ENCODE data around the gene AHDC1.
"Not testable (repeated sequence)": the region's sequence is repeated elsewhere in the genome, so short reads cannot be mapped to it uniquely, and the experiment has no call there.

AHDC1 gene

DNA sequence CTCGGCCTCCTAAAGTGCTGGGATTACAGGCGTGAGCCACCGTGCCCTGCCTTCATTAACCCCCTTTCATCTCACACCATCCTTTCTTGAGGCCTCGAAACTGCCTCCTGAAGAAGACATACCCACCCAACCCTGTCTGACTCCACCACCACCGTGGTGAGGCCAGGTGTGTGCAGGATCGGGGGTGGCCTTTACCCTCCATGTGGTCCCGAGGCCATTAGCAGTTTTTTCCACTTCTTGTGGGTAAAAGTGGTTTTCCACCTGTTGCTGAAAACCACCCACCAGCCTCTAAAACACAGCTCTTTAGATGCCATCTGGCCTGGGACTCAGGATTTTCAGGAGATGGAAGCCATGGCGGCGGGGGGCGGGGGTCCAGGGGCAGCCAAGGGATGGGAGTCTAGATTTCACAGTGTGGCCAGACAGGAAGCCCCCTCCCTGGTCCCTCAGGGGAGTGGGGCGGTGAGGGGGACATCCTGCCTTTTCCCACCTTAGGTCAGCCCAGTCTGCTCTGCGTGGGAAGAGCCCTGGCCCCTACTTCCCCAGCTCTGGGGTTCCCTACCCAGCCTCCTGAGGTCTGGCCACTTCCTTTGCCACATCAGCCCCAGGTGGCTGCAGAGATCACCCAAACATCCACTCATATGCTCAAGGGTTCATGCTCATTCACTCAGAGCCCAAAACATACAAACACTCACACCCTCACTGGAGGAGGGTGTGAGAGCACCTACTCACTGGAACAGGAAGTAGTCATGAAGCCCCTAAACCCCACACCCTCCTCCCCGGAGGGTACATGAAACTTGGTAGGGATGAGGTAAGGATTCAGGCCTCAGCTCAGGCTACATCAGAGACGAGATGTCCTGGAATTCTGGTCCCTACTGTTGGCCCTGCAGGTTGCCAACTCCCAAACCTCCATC lies 28.7 kb upstream of the AHDC1 start:
- peak; percentile 43 to 45 for DNase-seq

- DNase-seq = peak in 1 of 2 donors; percentile 49
Measured at GRCh38 chr1:27630859-27631491, 27.0 kb upstream of the AHDC1 start.

DNA sequence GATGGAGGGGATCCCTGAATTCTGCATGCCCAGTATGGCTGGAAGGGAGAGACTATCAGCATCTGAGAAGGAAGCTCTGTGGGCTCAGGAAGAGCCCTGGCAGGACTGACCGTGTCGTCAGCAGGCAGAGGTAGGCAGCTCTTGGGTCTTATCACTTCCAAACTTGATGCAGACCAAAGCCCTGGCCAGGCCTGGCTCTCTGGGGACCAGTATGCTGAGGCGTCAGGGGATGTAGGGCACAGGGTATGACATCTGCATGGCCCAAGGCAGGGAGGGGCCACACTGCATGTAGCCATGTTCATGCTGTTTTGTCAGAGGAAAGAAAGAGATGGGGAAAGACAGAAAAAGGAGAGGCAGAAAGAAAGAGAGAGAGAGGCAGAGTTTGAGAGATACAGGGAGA lies 24.8 kb upstream of the AHDC1 start:
- DNase-seq = no peak

DNA sequence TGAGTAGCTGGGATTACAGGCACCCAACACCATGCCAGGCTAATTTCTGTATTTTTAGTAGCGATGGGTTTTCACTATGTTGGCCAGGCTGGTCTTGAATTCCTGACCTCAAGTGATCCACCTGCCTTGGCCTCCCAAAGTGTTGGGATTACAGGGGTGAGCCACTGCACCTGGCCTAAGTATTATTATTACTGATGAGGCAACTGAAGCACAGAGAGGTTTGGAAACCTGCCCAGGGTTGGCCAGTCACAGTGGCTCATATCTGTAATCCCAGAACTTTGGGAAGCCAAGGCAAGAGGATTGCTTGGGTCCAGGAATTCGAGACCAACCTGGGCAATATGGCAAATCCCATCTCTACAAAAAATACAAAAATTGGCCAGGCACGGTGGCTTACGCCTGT lies 23.8 kb upstream of the AHDC1 start:
- not testable (repeated sequence) for DNase-seq

DNA sequence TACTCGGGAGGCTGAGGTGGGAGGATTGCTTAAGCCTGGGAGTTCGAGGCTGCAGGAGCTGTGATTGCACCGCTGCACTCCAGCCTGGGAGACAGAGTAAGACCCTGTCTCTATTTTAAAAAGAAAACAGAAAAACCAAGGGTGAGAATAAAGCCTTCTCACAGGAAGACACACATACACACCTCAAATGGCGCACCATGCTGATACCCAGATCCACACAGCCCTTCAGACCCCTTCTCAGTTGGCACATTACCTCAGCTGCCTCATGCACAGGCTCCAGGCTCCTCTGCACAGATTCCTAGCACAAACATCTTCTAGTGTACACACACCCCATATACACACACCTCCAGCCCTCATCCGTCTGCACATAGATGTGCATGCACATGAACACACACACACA lies 23.1 kb upstream of the AHDC1 start:
- no peak for DNase-seq

- DNase-seq = peak in 1 of 2 donors; percentile 80
Measured at GRCh38 chr1:27626031-27626935, 22.3 kb upstream of the AHDC1 start.

- DNase-seq = no peak
Measured at GRCh38 chr1:27624467-27625178, 20.7 kb upstream of the AHDC1 start.

DNA sequence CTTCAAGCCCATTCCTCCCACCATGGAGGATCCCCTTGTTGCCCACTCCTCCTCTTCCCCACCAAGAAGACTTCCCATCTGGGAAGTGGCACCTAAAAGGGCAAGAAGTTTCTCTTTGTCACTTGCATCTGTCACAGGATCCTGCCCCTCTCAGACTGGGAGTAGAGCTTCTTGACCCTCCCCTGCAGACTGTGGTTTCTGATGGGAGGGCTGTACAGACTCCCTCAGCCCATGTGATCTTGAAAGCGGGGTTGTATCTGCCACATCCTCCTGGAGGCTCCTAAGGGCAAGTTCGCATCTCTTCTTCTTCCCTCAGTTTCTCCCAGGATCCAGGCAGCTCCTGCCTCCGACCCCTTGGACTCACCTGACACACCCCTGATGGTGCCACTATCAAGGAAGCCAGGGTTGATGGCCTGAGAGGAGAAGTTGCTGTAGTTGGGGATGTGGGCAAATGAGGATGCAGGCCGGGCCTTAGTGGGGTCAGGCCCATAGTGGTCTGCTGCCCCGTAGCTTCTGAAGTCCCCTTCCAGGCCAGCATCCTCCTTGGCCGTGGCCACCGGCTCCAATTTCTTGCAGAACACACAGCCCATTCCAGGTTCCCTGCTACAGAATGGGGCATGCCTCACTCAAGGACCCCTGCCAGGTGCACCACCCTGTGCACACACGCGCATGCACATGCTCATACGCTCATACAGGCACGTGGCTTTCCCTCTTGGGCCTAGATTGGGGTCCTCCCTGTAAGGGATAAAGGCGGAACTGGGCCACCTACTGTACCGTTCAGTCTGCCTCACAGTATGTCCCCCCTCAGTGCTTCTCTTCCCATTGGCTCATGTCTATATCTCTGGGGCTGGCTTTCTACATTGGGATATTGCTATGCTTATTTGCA lies 19.6 kb upstream of the AHDC1 start:
- no peak for DNase-seq

- DNase-seq = no peak
Measured at GRCh38 chr1:27622828-27623227, 18.9 kb upstream of the AHDC1 start.

GRCh38 chr1:27621051-27621920 lies 17.3 kb upstream of the AHDC1 start:
- no peak for DNase-seq

DNA sequence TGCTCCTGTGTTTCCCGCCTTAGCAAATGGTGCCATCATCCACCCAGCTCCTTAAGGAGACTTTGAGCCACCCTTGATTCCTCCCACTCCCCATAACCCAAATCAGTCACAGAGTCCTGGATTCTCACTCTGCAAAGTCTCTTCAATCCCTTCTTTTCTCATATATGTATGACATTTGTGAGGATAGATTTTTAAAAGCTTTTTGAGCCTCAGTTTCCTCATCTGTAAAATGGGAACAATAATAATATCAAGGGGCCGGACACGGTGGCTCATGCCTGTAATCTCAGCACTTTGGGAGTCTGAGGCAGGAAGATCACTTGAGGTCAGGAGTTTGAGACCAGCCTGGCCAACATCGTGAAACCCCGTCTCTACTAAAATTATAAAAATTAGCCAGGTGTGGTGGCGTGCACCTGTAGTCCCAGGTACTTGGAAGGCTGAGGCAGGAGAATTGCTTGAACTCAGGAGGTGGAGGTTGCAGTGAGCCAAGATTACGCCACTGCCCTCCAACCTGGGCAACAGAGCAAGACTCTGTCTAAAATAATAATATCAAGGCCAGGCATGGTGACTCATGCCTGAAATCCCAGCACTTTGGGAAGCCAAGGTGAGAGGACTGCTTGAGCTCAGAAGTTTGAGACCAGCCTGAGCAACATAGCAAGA lies 16.0 kb upstream of the AHDC1 start:
- not testable (repeated sequence) for DNase-seq

DNA sequence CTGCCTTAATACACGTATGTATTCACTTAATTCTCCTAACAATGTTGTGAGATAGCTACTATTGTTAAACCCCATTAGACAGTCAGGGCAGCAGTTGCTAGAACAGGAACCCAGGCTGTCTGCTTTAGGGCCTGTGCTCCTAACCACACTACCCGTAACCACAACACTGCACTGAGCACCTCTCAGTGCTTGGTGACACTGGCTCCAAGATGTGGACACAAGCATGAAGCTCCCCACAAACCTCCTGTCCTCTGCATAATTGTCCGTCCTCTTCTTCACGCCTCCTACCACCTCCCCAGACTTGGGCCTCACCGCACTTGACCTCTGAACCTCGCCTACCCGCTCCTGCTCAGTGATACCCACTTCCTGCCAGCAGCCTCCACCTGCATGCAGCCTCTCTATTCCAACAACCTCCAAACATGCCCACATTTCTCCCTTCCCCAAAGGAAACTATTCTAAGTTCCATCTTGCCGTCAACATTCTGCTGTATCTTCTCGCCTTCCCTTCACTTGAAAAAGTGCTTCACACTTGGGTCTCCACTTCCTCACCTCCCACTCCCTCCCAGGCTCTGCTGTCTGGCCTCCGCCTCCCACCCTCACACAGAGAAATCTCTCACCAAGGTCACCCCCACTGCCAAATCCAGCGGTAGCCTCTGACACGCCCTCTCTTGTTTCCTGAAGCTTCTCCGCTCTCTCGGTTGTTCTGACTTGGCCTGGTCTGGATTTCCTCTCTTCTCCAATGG lies 14.6 kb upstream of the AHDC1 start:
- DNase-seq = peak; percentile 69 to 72

DNA sequence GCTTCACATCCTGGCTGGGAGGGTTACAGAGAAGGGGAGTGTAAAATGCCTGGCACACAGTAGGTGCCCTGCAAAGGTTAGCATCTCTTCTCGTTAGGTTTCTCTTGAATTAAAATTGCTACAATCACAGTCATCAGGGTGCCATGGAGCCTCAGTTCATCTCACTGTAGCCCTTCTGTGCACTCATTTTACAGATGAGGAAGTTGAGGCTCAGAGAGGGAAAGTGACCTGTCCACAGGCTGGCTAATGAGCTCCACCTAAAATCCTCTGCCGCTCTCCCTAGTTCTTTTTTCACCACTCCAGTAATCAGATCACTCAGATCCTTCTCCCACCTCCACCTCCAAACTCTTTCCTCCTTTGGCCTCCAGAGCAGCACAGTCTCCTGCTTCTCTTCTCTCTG lies 13.5 kb upstream of the AHDC1 start:
- DNase-seq = no peak

GRCh38 chr1:27616441-27616840 lies 12.5 kb upstream of the AHDC1 start:
- DNase-seq = no peak

- DNase-seq = no peak
Measured at GRCh38 chr1:27615346-27616192, 11.6 kb upstream of the AHDC1 start.

DNA sequence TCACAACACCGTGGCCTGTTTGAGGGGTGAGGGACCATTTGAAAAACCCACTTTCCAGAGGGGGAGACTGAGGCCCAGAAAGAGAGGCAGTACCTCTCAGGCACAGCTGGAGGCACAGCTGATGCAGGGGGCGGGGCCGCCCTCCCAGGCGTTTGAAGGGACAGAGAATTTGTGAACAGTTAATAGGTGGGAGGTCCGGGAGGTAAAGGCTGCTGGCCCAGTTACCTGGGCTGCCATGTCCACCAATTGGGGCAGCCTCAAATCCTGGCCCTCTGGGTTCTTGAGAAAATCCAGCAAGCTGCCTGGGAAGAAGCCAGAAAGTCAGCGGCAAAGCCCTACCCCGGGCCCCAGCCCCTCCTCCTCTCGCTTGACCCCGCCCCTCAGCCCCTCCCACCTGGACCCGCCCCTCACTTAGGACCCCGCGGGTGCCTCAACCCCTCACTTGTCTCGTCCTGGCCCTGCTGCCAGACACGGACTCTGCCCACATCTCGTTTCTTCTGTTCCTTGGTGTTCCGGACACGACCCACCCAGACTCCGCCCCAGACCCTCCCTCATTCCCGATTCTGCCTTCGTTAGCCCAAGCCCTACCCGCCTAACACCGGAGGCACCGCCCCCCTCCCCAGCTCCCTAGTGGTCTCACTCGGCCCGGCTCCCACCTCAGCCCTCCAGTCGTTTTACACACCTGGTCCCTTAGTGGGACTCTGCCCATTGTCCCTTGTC lies 10.8 kb upstream of the AHDC1 start:
- no peak for DNase-seq

GRCh38 chr1:27614043-27614624 lies 10.2 kb upstream of the AHDC1 start:
- no peak for DNase-seq

All from CD4-positive, alpha-beta T cell treated with Interleukin-4 for 1 hour (primary cell).